Fibroblast of villous mesenchyme (primary cell): ENCODE measurements around the gene TUBE1. TPM values are rescaled to one million over a fixed set of nuclear protein-coding genes. Genes with fewer than 3 reads are reported as not detected.
A peak's percentile ranks its signal among the peaks of the same experiment; 100 is the strongest.
"Not testable (repeated sequence)": the region's sequence is repeated elsewhere in the genome, so short reads cannot be mapped to it uniquely, and the experiment has no call there.

Source experiments
- DNase-seq: peaks from one replicate; pipeline ENCODE4 v3.0.0-alpha.2; 2010; ENCODE audit warnings: low read depth
- H3K4me3 ChIP-seq: 2 replicates; pipeline ENCODE4 v1.5.1; 2011; ENCODE audit warnings: low read depth, mild to moderate bottlenecking, low read length
- CTCF ChIP-seq: IDR thresholded peaks from 2 replicates; pipeline ENCODE4 v1.5.1; 2012; ENCODE audit warnings: low read depth, mild to moderate bottlenecking, low read length; ENCODE audit not compliant: insufficient read depth
- total RNA-seq: library from RNA; depleted of rRNA; stranded (reverse); fragments of >200 nt; gene quantifications from 2 replicates; pipeline ENCODE4 v1.2.3, GENCODE V29; 2012

TUBE1 gene
- total RNA-seq, 1 donor, result 31.5 TPM

GRCh38 chr6:112117554-112117953 lies 30.3 kb upstream of the TUBE1 start:
- peak; percentile 4 for DNase-seq
- no peak for TF ChIP-seq CTCF
- H3K4me3 ChIP-seq, result no peak overlapping the region

- no peak for TF ChIP-seq CTCF
- H3K4me3 ChIP-seq, result no peak overlapping the region
- DNase-seq, result no peak
Observed at GRCh38 chr6:112116221-112116620, 28.9 kb upstream of the TUBE1 start.

- DNase-seq, result no peak
- H3K4me3 ChIP-seq, result no peak overlapping the region
- TF ChIP-seq CTCF, result no peak
Observed at GRCh38 chr6:112114577-112115223, 27.4 kb upstream of the TUBE1 start.

GRCh38 chr6:112113918-112114317 lies 26.6 kb upstream of the TUBE1 start:
- no peak for DNase-seq
- H3K4me3 ChIP-seq, result no peak overlapping the region
- TF ChIP-seq CTCF, result no peak

GRCh38 chr6:112113431-112113830 lies 26.1 kb upstream of the TUBE1 start:
- TF ChIP-seq CTCF, result no peak
- peak; percentile 39 for DNase-seq
- no peak overlapping the region for H3K4me3 ChIP-seq

- no peak for TF ChIP-seq CTCF
Observed at GRCh38 chr6:112109262-112109661, 22.0 kb upstream of the TUBE1 start.

GRCh38 chr6:112106562-112106961 lies 19.3 kb upstream of the TUBE1 start:
- TF ChIP-seq CTCF, result no peak
- no peak for DNase-seq

More at GRCh38 chr6:112109262-112109661, 22.0 kb upstream of the TUBE1 start:
- no peak for DNase-seq
- no peak overlapping the region for H3K4me3 ChIP-seq

GRCh38 chr6:112106026-112106425 lies 18.7 kb upstream of the TUBE1 start:
- H3K4me3 ChIP-seq, DNase-seq: not testable (repeated sequence)

More at GRCh38 chr6:112106562-112106961, 19.3 kb upstream of the TUBE1 start:
- H3K4me3 ChIP-seq, result no peak overlapping the region
